Measurements from ENCODE around the gene GPR183.
"Not testable (repeated sequence)": the region's sequence is repeated elsewhere in the genome, so short reads cannot be mapped to it uniquely, and the experiment has no call there.

Gene GPR183

DNA sequence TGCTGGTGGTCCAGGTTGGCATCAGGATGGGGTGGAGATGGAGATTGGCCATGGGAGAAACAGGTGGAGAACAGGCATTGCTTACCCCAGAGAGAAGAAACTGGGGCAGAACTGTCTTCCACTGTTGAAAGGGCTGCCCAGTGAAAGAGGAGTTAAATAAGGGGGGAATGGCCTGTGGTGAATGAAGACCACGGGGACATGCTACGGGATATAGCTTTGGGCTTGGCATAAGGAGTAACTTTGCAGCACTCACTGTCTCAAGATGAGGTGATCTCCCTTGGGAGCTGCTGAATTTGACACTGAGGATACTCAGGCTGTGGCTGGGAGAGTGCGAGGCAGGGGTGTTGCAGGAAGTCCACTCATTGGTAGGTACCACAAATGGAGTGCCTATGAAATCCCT lies 38.4 kb downstream of the GPR183 start:
- DNase-seq (ENCODE audit: low spot score): no peak

DNA sequence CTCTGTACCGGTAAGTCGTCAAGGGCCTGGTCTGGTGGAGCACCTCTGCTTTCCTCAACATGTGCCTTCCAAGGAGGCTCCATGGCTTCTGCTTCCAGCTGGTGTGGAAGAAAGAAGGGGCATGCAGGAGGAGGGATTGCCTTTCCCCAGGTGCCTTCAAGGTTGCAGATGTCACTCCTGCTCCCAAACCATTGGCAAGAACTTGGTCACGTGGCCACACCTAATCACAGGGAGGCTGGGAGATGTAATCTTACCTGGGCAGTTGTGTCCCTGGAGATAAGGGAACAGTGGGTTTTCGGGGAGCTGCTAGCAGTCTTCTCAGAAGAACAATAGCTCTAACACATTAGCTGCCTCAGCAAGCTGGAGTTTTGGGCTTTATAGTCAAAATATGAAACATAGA lies 39.3 kb downstream of the GPR183 start:
- no peak for DNase-seq (ENCODE audit: low spot score)

DNA sequence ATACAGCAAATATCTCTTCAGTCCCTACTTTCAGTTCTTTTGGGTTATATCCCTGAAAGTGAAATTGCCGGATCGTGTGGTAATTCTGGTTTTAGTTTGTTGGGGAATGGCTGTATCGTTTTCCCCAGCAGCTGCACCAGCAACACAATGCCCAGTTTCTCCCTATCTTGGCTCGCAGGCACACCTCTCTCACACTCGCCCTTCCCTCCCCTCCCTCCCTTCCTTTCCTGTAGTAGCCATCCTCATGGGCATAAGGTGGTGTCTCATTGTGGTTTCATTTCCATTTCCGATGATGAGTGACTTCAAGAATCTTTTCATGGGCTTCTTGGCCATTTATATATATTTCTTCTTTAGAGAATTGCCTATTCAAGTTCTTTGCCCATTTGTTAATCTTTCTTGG lies 40.4 kb downstream of the GPR183 start:
- DNase-seq (ENCODE audit: low spot score): no peak

DNA sequence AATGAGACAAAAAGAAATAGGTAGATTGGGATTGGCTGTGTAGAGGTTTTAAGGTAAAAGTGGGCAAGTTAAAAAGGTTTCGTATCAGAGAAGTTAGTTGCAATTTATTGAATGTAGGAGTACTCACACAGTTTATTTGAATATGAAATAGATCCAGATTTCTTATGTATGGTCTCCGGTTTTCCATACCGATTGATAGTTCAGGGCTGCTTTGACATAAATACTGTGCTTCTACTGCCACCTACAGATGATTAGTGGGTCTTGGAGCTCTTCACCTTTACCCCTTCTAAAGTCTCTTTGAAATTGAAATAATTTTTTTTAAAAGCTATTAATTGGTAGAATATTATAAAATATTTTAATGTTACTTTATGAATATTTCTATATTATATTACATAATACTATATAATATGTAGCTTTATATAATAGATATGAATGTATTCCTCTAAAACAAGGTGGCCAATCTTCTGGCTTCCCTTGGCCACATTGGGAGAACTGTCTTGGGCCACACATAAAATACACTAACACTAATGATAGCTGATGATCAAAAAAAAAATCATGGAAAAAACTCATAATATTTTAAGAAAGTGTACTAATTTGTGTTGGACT lies 41.3 kb downstream of the GPR183 start:
- peak; percentile 76 for DNase-seq (ENCODE audit: low spot score)

DNA sequence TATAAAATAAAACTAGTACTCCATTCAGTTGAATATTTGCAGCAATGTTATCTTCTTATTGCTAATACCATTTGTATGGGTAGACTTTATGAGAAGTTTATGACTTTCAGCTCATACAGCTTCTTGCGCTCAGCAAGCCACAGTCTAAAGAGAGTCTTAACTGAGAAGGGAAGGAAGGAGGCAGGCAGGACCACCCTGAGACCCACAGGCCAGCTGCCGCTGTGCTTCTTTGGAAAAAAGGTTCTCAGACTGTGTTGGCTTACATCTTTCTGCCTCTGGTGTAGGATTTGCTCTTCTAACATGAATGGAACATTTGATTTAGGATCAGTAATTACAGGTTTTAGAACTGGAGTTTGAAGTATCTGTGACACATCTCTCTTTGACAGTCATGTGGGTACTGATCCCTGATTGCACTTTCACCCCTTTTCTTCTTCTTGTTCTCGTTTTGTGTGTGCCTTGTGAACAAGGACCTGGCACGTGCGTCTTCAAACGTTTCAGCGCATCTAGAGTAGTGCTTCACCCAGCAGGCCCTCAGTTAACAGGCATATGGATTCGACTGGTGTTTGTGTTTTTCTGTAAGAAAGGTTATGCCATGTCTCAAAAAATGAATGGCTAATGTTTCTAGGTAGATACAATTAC lies 41.9 kb downstream of the GPR183 start:
- no peak for DNase-seq (ENCODE audit: low spot score)

DNA sequence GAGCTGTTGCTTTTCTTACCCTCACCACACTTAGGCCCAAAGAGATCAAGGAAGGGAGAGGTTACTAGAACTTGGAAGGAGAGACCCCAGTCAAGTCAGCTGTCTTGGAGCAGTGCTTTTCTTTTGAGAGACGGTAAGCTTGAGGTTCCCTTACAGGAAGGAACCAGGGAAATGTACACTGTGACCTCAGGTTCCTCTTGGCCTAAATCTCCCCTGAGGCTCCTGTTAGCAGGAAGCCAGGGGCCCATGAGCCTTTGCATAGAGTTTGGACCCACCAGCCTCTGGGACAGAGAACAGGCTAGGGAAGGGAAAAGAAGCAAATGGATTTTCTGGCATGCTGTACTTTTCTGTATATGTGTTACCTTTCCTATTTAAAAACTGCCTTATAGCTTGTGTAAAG lies 43.1 kb downstream of the GPR183 start:
- no peak for DNase-seq (ENCODE audit: low spot score)

DNA sequence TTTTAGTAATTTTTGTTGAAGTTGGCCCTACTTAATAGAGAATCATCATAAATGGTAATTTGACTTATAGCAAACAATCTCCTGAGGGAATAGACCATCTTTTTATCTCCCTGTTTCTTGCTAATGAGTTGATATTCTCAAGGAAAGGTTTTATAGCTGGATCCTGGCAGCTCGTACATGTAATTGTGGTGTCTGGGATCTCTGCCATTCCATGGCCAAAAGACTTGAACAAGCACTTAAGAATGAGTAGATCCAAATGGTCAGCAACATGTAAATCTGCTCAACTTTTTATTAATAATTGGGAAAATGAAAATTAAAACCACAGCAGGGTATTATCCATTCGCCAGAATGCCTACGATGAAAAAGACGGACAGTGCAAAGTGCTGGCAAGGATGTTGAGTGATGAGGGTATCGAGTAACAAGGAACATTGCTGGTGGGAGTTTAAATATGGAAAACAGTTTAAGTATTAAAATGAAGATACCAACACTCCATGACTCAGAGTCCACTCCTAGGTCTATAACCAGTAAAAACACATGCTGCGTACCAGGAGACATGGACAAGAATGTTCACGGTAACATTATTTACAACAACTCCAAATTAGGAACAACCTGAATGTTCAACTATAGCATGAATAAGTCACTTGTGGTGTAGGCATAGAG lies 43.9 kb downstream of the GPR183 start:
- no peak for DNase-seq (ENCODE audit: low spot score)

DNA sequence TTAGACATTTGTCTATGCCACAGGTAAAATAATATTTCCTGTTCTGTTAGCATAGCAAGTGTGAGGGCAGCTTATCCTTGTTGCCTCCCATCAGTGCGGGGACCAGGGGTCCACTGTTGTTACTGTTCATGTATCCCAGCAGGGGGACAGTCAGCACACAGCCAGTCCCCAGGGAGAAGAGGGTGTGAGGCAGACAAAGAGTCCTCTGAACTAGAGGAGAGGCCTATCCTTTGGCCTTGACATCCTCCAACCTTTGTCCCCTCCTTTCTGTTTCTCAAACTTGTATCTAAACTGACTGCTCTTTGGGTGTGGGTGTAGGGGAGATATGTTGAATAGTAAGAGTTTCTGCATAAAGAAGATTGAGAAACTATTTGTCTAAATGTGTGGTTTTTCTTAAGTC lies 46.1 kb downstream of the GPR183 start:
- DNase-seq (ENCODE audit: low spot score): no peak

DNA sequence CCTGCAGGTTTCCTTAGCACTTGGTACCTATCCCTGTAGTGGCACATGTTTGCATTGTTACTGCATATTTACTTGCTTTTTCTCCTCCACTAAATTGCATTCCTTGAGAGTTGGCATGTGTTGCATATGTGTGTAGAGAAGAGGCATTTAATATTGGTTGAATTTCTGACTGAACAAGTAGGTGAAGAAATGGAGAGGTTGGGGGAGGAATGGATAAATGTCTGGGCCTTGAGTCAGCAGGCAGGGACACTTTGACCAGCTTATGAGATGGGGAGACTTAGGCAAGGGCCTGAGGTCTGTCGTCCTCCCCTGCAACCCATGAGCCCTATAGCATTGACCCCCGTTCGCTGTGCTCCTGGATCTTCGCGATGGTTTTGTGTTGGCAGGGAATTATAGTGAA lies 47.0 kb downstream of the GPR183 start:
- DNase-seq (ENCODE audit: low spot score): no peak

DNA sequence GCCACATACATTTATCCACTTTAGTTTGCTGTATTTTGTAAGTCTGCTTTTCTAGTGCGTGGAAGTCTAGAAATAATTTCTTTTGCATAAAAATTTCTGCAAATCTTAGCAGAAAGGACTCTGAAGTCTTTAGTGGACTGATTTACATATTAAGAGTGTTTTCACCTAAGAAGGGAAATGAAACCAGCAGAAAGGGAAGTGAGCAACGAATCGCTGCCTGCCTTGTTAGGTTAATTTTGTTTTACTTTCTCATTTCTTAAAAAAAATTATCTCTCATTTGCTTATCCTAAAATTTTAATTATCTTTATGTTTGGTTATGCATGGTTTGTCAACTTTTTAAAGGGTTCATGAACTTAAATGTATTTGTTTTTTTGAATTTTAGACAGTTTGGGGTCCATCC lies 48.3 kb downstream of the GPR183 start:
- DNase-seq (ENCODE audit: low spot score): peak; percentile 57

DNA sequence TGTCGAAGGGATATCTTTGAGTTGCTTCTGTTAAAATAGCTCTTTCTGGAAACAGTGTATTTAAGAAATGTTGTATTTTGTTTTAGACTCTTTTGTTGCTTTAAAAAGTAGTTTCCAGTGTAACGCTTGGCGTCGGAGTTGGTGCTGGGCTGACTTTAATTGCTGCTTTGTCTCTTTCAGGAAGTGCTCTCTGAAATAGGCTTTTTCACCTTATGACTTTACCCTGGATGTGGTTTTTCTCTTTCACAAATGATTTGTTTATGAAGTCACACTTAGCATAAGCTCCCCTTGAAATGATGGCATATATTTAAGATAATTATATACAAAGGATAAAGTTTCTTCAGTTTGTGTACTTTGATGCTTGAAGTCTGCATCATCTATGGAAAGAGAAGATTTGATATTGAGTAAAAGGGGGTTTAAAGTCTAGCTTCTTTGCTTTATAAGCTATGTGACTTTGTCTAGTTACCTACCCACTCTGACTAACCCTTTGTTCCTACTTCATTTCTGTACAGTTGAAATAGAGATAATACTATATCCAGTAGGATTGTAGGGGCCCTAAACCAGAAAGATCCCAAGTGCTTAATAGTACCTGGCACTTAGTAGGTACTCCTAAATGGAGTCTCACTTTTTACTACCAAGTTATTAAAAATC lies 48.9 kb downstream of the GPR183 start, which contains the start of gene GPR18:
GPR18 (minus strand) TSS at position 170 of the 651 bp plus-strand sequence. CDS start 2,507 bp downstream, outside the sequence.
- peak; percentile 59 for DNase-seq (ENCODE audit: low spot score)

DNA sequence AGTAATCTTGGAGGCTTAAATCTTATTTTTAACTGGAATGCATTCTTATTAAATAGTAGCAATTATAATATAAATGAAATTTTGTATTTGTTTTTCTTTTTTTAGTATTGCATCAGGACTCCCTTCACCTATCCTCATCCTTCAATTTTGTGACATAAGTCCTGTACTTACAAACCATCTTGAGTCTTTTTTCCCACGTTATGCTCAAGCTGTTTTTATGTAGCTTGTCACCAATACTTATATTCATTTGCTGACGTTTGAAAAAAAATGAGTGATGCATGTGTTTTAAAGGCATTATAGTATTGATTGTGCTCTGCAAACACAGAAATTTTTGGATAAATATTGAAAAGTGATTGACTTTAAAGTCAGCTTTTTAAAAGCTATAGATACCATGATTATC lies 49.9 kb downstream of the GPR183 start:
- no peak for DNase-seq (ENCODE audit: low spot score)

DNA sequence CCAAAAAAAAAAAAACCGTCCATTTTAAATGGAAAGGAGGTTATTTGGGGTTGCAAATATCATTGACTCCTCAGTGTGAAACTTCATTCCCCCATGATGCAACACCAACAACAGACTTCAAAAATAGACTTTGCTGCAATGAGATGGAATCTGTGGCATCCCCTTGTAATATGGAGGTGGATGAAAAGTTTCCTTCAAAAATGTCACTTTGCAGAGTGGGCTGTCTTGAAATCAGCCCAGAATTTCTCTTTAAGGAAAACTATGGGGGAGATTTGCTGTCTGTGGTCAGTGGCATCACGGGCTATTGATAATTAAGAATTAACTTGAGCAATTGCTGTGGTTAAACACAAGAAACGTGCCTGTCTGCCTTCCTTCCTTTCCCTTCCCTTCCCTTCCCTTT lies 50.5 kb downstream of the GPR183 start:
- DNase-seq (ENCODE audit: low spot score): no peak

DNA sequence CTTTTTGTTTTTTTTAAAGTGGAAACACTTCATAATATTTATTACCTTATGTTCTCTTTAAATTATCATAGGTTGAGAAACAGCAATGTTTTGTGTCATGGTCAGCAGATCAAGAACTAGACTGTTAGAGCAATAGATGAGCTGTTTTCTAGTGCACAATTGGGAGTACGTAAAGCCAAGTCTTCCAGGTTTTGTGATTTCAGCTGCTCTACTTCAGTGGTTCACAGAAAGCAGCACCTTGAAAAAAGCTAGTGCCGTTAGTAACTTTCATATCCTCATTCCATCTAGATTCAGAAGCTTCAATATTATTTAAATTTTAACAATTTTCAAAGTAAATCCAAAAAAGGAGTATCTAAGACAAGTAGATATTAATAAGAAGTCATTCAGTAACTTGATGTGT lies 50.9 kb downstream of the GPR183 start:
- DNase-seq (ENCODE audit: low spot score): no peak

DNA sequence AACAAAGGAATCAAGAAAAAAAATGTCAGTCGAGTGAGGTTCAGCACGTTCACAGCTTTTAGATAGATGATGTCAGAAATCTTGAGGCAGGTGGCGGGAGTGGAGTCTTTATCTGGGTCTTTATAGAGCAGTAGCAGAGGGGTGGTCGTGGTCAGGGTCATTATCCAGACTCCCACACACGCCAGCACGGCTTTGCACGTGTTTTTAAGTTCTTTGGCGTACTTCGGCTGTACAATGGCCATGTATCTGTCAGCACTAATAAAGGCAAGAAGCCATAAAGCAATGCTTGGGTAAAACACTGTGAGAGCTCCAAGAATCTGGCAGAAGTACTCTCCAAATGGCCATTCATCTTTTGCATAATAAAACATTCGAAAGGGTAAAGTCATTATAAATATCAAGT lies 51.9 kb downstream of the GPR183 start:
- DNase-seq (ENCODE audit: low spot score): no peak

DNA sequence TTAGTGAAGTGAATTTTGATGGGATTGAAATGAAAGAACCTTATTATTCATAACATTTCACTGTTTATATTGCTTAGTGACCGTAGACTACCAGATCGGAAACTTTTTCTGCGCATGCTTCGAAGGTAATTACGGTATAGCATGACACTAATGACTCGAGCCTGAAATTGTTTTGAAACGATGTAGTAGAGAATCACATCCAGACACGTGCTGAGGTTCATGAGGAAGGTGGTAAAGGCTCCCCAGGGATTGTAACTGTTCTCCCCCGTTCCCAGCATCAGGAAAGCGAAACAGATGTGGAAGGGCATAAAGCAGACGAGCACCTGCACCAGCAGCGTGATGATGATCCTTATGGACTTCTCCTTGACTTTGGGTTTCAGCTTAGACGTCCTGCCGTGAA lies 52.4 kb downstream of the GPR183 start:
- DNase-seq (ENCODE audit: low spot score): no peak

DNA sequence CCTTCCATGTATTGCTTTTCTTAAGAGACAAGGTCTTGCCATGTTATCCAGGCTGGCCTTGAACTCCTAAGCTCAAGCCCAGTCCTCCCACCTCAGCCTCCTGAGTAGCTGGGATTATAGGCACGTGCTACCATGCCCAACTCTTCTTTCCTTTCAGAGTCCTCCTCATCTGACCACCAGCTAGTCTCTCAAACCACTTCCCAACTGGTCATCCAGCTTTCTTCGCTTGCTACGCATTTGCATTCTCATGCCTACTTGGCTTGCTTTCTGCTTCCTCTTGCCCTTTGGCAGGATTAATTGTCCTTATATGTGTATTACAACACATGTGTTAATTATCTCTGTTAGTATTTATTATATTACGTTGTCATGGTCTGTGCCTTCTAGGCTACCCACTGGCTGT lies 55.3 kb downstream of the GPR183 start:
- DNase-seq (ENCODE audit: low spot score): no peak

DNA sequence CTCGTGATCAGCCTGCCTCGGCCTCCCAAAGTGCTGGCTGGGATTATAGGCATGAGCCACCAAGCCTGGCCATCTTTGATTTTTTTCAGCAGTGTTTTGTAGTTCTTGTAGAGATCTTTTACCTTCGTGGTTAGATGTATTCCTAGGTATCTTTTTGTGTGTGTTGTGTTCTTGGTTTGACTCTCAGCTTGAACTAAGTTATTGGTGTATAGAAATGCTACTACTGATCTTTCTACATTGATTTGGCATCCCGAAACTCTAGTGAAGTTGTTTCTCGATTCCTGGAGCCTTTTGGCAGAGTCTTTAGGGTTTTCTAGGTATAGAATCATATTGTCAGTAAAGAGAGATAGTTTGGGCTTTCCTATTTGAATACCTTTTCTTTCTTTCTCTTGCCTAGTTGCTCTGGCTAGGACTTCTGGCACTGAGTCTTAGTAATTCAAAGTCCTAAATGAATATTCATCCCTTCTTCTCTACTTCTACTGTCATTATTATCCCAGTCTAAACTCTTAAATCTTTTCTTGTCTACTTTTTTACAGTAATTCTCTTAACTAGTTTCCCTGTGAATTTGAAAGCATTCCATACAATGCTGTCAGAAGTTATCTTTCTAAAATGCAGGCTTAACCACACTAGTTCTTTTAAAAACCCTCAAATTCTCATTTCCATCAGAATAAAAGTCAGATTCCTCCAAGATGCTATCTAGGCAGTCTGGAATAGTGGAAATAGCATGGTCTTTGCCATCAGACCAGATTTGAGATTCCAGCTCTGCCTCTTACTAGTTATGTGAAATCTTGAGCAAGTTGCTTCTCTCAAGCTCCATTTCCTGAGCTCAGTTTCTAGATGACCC lies 56.0 kb downstream of the GPR183 start:
- DNase-seq (ENCODE audit: low spot score): no peak

DNA sequence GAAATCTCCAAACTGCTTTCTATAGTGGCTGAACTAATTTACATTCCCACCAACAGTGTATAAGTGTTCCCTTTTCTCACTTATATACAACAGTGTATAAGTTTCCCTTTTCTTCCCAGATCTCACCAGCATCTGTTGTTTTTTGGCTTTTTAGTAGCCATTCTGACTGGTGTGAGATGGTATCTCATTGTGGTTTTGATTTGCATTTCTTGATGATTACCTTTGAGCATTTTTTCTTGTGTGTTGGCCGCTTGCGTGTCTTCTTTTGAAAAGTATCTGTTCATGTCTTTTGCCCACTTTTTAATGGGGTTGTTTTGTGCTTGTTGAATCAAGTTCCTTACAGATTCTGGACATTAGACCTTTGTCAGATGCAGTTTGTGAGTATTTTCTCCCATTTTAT lies 57.6 kb downstream of the GPR183 start:
- DNase-seq (ENCODE audit: low spot score): not testable (repeated sequence)

DNA sequence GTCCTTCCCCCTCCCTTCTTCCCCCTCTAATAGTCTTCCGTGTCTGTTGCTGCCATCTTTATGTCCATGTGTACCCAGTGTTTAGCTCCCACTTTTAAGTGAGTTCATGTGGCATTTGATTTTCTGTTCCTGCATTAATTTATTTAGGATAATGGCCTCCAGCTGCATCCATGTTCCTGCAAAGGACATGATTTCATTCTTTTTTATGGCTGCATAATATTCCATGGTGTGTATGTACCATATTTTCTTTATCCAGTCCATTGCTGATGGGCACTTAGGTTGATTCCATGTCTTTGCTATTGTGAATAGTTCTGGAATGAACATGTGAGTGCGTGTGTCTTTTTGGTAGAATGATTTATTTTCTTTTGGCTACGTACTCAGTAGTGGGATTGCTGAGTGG lies 58.0 kb downstream of the GPR183 start:
- not testable (repeated sequence) for DNase-seq (ENCODE audit: low spot score)

DNA sequence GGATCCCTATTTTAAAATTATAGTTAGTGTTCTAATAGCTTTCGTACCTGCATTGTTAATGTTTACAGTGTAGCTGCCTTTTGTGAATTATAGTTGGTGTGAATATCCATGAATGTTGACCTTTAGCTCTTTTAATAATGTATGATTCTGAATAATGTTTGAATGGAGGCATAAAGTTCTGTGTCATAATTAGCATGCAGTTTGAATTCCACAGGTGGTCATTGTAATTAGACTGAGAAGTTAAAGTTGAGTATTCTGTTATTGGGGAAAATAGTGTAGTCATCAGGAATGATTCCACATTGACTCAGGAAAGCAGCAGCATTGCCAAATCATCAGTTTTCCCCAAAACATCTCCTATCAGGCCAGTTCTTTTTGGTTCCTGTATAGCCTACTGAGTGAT lies 61.1 kb downstream of the GPR183 start:
- DNase-seq (ENCODE audit: low spot score): no peak

Measured in CD4-positive, alpha-beta T cell treated with Interleukin-2 at 100 ng/mL for 4 hours (primary cell).